Ovary (tissue), 9 donors: ENCODE data around the gene MAN1B1. TPM values are rescaled to one million over a fixed set of nuclear protein-coding genes. Genes with fewer than 3 reads are reported as not detected.

Source experiments
- DNase-seq, 5 donors: peaks; one replicate each; pipeline ENCODE4 v3.0.0-alpha.2; 2019 to 2020
- H3K27ac ChIP-seq, 2 donors: fragments of 200-600 bp; one replicate each; pipeline versions ENCODE4 v1.5.1 to v1.8.0; 2019 to 2022
- H3K27me3 ChIP-seq: fragments of 200-600 bp; one replicate; pipeline ENCODE4 v1.8.0; 2022
- H3K36me3 ChIP-seq: fragments of 200-600 bp; sonication (generic); one replicate; pipeline ENCODE4 v1.5.1; 2019
- H3K4me1 ChIP-seq: one replicate; pipeline ENCODE4 v1.8.1; 2013; ENCODE audit warnings: mild to moderate bottlenecking, moderate library complexity; ENCODE audit not compliant: insufficient read depth
- H3K4me3 ChIP-seq: fragments of 200-600 bp; sonication (generic); one replicate; pipeline ENCODE4 v1.5.1; 2017
- H3K9me3 ChIP-seq, 2 donors: fragments of 200-600 bp in 1 of 2; sonication (generic) in 1 of 2; one replicate each; pipeline versions ENCODE4 v1.5.1 to v1.8.1; 2013 to 2019; ENCODE audit warnings: mild to moderate bottlenecking in 1 of 2, moderate library complexity in 1 of 2
- CTCF ChIP-seq, 3 donors: fragments of 450-650 bp in 2 of 3; fragments of 200-600 bp in 1 of 3; IDR thresholded peaks; one replicate each; pipeline versions ENCODE4 v1.5.1 to v1.8.0; 2016 to 2022; ENCODE audit warnings: antibody characterized with exemption in 3 of 3, mild to moderate bottlenecking in 1 of 3
- EP300 ChIP-seq: sonication (generic); formaldehyde crosslinking; IDR thresholded peaks from one replicate; pipeline ENCODE4 v1.6.1; 2017; ENCODE audit warnings: antibody characterized with exemption
- POLR2A ChIP-seq: fragments of 450-650 bp; IDR thresholded peaks from one replicate; pipeline ENCODE4 v1.6.1; 2017; ENCODE audit warnings: antibody characterized with exemption, mild to moderate bottlenecking, moderate library complexity
- WGBS, 3 donors: extraction: QIAGEN DNeasy Blood & Tissue Kit in 1 of 3; methylation state at CpG; one replicate each; pipeline versions ENCODE4 v1.1.5 to v1.1.7; 2013 to 2017; 5-methylcytosine and 5-hydroxymethylcytosine counted together
- intact Hi-C, 4 donors: fragments of 100-400 bp; cut with DNase I; formaldehyde crosslinking; loops; one replicate each; pipeline versions ENCODE4 v1.11.0 to v1.15.1; 2022 to 2023
- polyA plus RNA-seq, 2 donors: library from polyadenylated mRNA; stranded (reverse); fragments of 200-250 nt in 1 of 2; fragments of 350-450 nt in 1 of 2; fragmentation: Illumina TruSeq in 1 of 2; extraction: RNeasy Lipid Tissue Mini Kit (QIAGEN cat#74804) in 1 of 2; gene quantifications; one replicate each; pipeline ENCODE4 v1.2.3, GENCODE V29; 2013 to 2014
- small RNA-seq: library from RNA; depleted of rRNA; stranded (forward); fragments of <200 nt; gene quantifications from one replicate; pipeline ENCODE3, GENCODE V24; 2016
- total RNA-seq, 7 donors: library from RNA; depleted of rRNA in 2 of 7; stranded (reverse); fragments of >200 nt in 2 of 7; fragmentation: NEBNext Ultra II Directional in 3 of 7; extraction: Animal tissue kit (Norgen Biotek cat#: 25700) in 3 of 7; gene quantifications; one replicate each; pipeline versions ENCODE4 v1.1.0 to v1.2.4, GENCODE V29; 2016 to 2023
- donor health status: DM: no; HTN: no; CAD: no; lungs with moderate emphysema.
- donor health status: DM: no; HTN: no; CAD: no.
- donor health status: Bipolar disorder and iron deficiency.
- donor health status: DM: yes; HTN: yes; CAD: no.
- donor health status: DM: no; HTN: no; CAD: no.
- donor health status: DM: yes; HTN: yes; CAD: no.

The MAN1B1 gene
- total and polyA plus RNA-seq, 9 donors, result 30.2 to 109 (median 39.7) TPM

DNA sequence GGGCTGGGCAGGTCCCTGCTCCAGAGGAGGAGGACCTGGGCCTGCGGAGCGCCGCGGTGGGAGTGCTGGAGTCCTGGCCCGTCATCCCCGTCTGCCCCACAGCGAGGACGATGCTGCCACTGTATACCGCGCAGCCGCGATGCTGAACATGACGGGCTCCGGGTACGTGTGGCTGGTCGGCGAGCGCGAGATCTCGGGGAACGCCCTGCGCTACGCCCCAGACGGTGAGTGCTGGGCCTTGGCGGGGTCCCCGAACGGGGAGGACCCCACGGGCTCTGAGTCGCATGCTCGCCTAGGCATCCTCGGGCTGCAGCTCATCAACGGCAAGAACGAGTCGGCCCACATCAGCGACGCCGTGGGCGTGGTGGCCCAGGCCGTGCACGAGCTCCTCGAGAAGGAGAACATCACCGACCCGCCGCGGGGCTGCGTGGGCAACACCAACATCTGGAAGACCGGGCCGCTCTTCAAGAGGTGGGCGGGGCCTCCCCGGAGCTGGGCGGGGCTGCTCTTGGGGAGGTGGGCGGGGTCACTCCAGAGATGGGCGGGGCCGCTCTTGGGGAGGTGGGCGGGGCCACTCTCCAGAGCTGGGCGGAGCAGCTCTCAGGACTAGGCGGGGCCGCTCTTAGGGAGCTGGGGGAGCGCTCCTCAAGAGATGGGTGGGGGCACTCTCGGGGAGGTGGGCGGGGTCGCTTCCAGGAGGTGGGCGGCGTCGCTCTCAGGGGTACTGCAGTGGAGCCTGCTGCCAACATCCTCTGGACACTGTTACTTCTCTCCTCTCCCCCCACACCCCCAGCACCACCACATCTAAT lies 70.0 kb downstream of the MAN1B1 start:
- DNase-seq, result no peak
- intact Hi-C loops, result no loop called here
- TF ChIP-seq EP300 (no peak), POLR2A (no peak), CTCF (IDR thresholded peaks at IDR 0.05) (no peak)
- 1 to 2% (median 2%) methylated on average over 51 to 65 of the region's 65 CpGs for WGBS, 3 donors
- Histone ChIP-seq H3K9me3 (no peaks in the 10 kb centered on the region), H3K4me3 (no peak overlapping the region), H3K27ac (no peak overlapping the region), H3K27me3 (no peaks in the 10 kb centered on the region), H3K4me1 (peaks cover 4% of the 10 kb centered on the region), H3K36me3 (no peaks in the 10 kb centered on the region)

- DNase-seq, result no peak
- Histone ChIP-seq H3K4me3 (no peak overlapping the region), H3K9me3 (no peaks in the 10 kb centered on the region), H3K36me3 (no peaks in the 10 kb centered on the region), H3K4me1 (peaks cover 6% of the 10 kb centered on the region), H3K27me3 (no peaks in the 10 kb centered on the region), H3K27ac (no peak overlapping the region)
- TF ChIP-seq POLR2A, result no peak
- 47 to 52% (median 52%) methylated on average over 19 of the region's 19 CpGs for WGBS, 3 donors
- intact Hi-C loops, result no loop called here
These were observed 71.0 kb downstream of the MAN1B1 start for GRCh38 chr9:137157618-137158415.

DNA sequence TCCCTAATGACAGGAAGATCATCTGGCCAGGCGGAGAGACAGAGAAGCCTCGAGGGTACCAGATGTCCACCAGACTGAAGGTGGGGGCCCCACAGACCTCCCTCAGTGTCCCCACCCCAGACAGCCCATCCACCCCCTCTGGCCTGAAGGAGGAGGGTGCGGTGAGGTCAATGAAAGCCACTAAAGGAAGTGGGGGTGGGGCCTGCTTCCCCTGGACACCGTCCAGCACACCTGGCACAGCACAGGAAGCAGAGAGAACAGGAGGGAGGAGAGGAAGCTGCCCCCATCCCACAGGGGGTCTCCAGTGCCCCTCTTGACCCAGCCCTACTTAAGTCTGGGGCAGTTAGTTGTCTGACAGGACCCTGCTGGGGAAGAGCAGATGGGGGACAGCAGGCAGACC lies 71.8 kb downstream of the MAN1B1 start:
- Histone ChIP-seq H3K27ac (no peak overlapping the region), H3K27me3 (no peaks in the 10 kb centered on the region), H3K36me3 (no peaks in the 10 kb centered on the region), H3K4me3 (no peak overlapping the region), H3K4me1 (peaks cover 6% of the 10 kb centered on the region), H3K9me3 (no peaks in the 10 kb centered on the region)
- WGBS, 3 donors, result 24 to 37% (median 30%) methylated on average over 4 of the region's 4 CpGs
- intact Hi-C loops, result no loop called here
- TF ChIP-seq POLR2A, result no peak
- no peak for TF ChIP-seq EP300
- no peak for TF ChIP-seq CTCF (IDR thresholded peaks at IDR 0.05)
- no peak for DNase-seq

Small RNAs within 50 kb of the gene (small RNA-seq; reads per million reads assigned to genes)
- not detected for gene RF00153

Other genes starting within 250 kb of the MAN1B1 start
Only the 30 nearest of the 36 such genes appear.
- gene FBXW5, start 142.2 kb upstream of the MAN1B1 start, total RNA-seq, result 10 to 100 TPM; 49.4 to 75.5 (median 60.5) TPM
- 10 to 100 TPM in 1 of 2 donors, 1 to 10 TPM in 1; 2.2 to 64.1 TPM for gene FBXW5, start 142.2 kb upstream of the MAN1B1 start, polyA plus RNA-seq
- under 1 TPM in 1 of 7 donors, not detected in 6; 1.00 TPM for gene C8G, start 141.7 kb upstream of the MAN1B1 start, total RNA-seq
- under 1 TPM in 1 of 2 donors, not detected in 1; 0.38 TPM for gene C8G, start 141.7 kb upstream of the MAN1B1 start, polyA plus RNA-seq
- 10 to 100 TPM in 5 of 7 donors, 1 to 10 TPM in 2; 1.3 to 40.9 (median 19.2) TPM for gene LCN12, start 134.7 kb upstream of the MAN1B1 start, total RNA-seq
- gene LCN12, start 134.7 kb upstream of the MAN1B1 start, polyA plus RNA-seq, result 1 to 10 TPM; 1.1 to 6.1 TPM
- 100 to 1,000 TPM in 2 of 7 donors, 10 to 100 TPM in 4, 1 to 10 TPM in 1; 5.8 to 191 (median 59.8) TPM for gene PTGDS, start 109.5 kb upstream of the MAN1B1 start, total RNA-seq
- gene PTGDS, start 109.5 kb upstream of the MAN1B1 start, polyA plus RNA-seq, result 10 to 100 TPM; 13.6 to 43.1 TPM
- 1 to 10 TPM in 2 of 7 donors, under 1 TPM in 4, not detected in 1; 0.25 to 1.6 (median 0.61) TPM for gene LCNL1, start 104.0 kb upstream of the MAN1B1 start, total RNA-seq
- gene LCNL1, start 104.0 kb upstream of the MAN1B1 start, polyA plus RNA-seq, result under 1 TPM; 0.17 to 0.19 TPM
- 10 to 100 TPM; 23.6 to 48.9 (median 37.5) TPM for gene PAXX, start 94.6 kb upstream of the MAN1B1 start, total RNA-seq
- gene PAXX, start 94.6 kb upstream of the MAN1B1 start, polyA plus RNA-seq, result 10 to 100 TPM in 1 of 2 donors, 1 to 10 TPM in 1; 1.1 to 47.8 TPM
- 1 to 10 TPM in 3 of 7 donors, under 1 TPM in 2, not detected in 2; 0.57 to 6.5 (median 1.5) TPM for gene CLIC3, start 90.4 kb upstream of the MAN1B1 start, total RNA-seq
- gene CLIC3, start 90.4 kb upstream of the MAN1B1 start, polyA plus RNA-seq, result 1 to 10 TPM in 1 of 2 donors, not detected in 1; 1.1 TPM
- gene ABCA2, start 58.7 kb upstream of the MAN1B1 start, total RNA-seq, result 10 to 100 TPM in 5 of 7 donors, 1 to 10 TPM in 2; 5.8 to 26.9 (median 13.7) TPM
- gene ABCA2, start 58.7 kb upstream of the MAN1B1 start, polyA plus RNA-seq, result 10 to 100 TPM in 1 of 2 donors, 1 to 10 TPM in 1; 2.0 to 10.5 TPM
- gene FUT7, start 54.9 kb upstream of the MAN1B1 start, total RNA-seq, result under 1 TPM in 1 of 7 donors, not detected in 6; 0.08 TPM
- under 1 TPM in 1 of 2 donors, not detected in 1; 0.07 TPM for gene FUT7, start 54.9 kb upstream of the MAN1B1 start, polyA plus RNA-seq
- 100 to 1,000 TPM in 2 of 7 donors, 10 to 100 TPM in 5; 22.3 to 112 (median 49.9) TPM for gene NPDC1, start 40.8 kb upstream of the MAN1B1 start, total RNA-seq
- gene NPDC1, start 40.8 kb upstream of the MAN1B1 start, polyA plus RNA-seq, result 10 to 100 TPM in 1 of 2 donors, 1 to 10 TPM in 1; 2.1 to 67.9 TPM
- 1 to 10 TPM in 4 of 7 donors, under 1 TPM in 3; 0.12 to 5.1 (median 1.0) TPM for gene ENTPD2, start 32.9 kb upstream of the MAN1B1 start, total RNA-seq
- under 1 TPM; 0.32 to 0.82 TPM for gene ENTPD2, start 32.9 kb upstream of the MAN1B1 start, polyA plus RNA-seq
- under 1 TPM in 5 of 7 donors, not detected in 2; 0.24 to 0.62 (median 0.37) TPM for gene SAPCD2, start 16.4 kb upstream of the MAN1B1 start, total RNA-seq
- under 1 TPM; 0.10 to 0.15 TPM for gene SAPCD2, start 16.4 kb upstream of the MAN1B1 start, polyA plus RNA-seq
- gene UAP1L1, start 9.5 kb upstream of the MAN1B1 start, total RNA-seq, result 1 to 10 TPM; 1.3 to 6.3 (median 4.1) TPM
- 1 to 10 TPM; 3.0 to 4.1 TPM for gene UAP1L1, start 9.5 kb upstream of the MAN1B1 start, polyA plus RNA-seq
- gene DPP7, start 27.7 kb downstream of the MAN1B1 start, total RNA-seq, result 100 to 1,000 TPM in 2 of 7 donors, 10 to 100 TPM in 5; 39.8 to 117 (median 95.6) TPM
- gene DPP7, start 27.7 kb downstream of the MAN1B1 start, polyA plus RNA-seq, result 10 to 100 TPM in 1 of 2 donors, 1 to 10 TPM in 1; 3.0 to 88.7 TPM
- under 1 TPM in 1 of 7 donors, not detected in 6; 0.15 TPM for gene GRIN1, start 52.2 kb downstream of the MAN1B1 start, total RNA-seq
- not detected for gene GRIN1, start 52.2 kb downstream of the MAN1B1 start, polyA plus RNA-seq
- gene LRRC26, start 83.1 kb downstream of the MAN1B1 start, total RNA-seq, result 1 to 10 TPM in 1 of 7 donors, under 1 TPM in 1, not detected in 5; 0.23 to 3.0 TPM
- gene LRRC26, start 83.1 kb downstream of the MAN1B1 start, polyA plus RNA-seq, result not detected
- gene TMEM210, start 85.1 kb downstream of the MAN1B1 start, total RNA-seq, result not detected
- gene TMEM210, start 85.1 kb downstream of the MAN1B1 start, polyA plus RNA-seq, result not detected
- 10 to 100 TPM; 23.1 to 61.5 (median 53.9) TPM for gene ANAPC2, start 101.6 kb downstream of the MAN1B1 start, total RNA-seq
- 10 to 100 TPM in 1 of 2 donors, 1 to 10 TPM in 1; 8.0 to 38.4 TPM for gene ANAPC2, start 101.6 kb downstream of the MAN1B1 start, polyA plus RNA-seq
- 10 to 100 TPM; 34.5 to 60.7 (median 44.5) TPM for gene SSNA1, start 101.7 kb downstream of the MAN1B1 start, total RNA-seq
- 10 to 100 TPM in 1 of 2 donors, 1 to 10 TPM in 1; 1.6 to 47.3 TPM for gene SSNA1, start 101.7 kb downstream of the MAN1B1 start, polyA plus RNA-seq
- gene TPRN, start 113.8 kb downstream of the MAN1B1 start, total RNA-seq, result 10 to 100 TPM in 6 of 7 donors, 1 to 10 TPM in 1; 6.6 to 18.4 (median 15.9) TPM
- 1 to 10 TPM in 1 of 2 donors, under 1 TPM in 1; 0.68 to 8.6 TPM for gene TPRN, start 113.8 kb downstream of the MAN1B1 start, polyA plus RNA-seq
- gene TMEM203, start 118.7 kb downstream of the MAN1B1 start, total RNA-seq, result 10 to 100 TPM; 29.2 to 40.8 (median 37.5) TPM
- gene TMEM203, start 118.7 kb downstream of the MAN1B1 start, polyA plus RNA-seq, result 10 to 100 TPM; 35.3 to 38.2 TPM
- 10 to 100 TPM in 4 of 7 donors, 1 to 10 TPM in 3; 3.7 to 15.2 (median 11.3) TPM for gene NDOR1, start 118.7 kb downstream of the MAN1B1 start, total RNA-seq
- 1 to 10 TPM; 1.1 to 7.2 TPM for gene NDOR1, start 118.7 kb downstream of the MAN1B1 start, polyA plus RNA-seq
- gene RNF208, start 135.3 kb downstream of the MAN1B1 start, total RNA-seq, result 1 to 10 TPM in 5 of 7 donors, under 1 TPM in 1, not detected in 1; 0.92 to 6.5 (median 3.3) TPM
- 1 to 10 TPM in 1 of 2 donors, not detected in 1; 2.3 TPM for gene RNF208, start 135.3 kb downstream of the MAN1B1 start, polyA plus RNA-seq
- gene CYSRT1, start 138.2 kb downstream of the MAN1B1 start, total RNA-seq, result under 1 TPM in 4 of 7 donors, not detected in 3; 0.15 to 0.80 (median 0.33) TPM
- under 1 TPM in 1 of 2 donors, not detected in 1; 0.12 TPM for gene CYSRT1, start 138.2 kb downstream of the MAN1B1 start, polyA plus RNA-seq
- gene RNF224, start 140.5 kb downstream of the MAN1B1 start, total RNA-seq, result under 1 TPM in 1 of 7 donors, not detected in 6; 0.92 TPM
- gene RNF224, start 140.5 kb downstream of the MAN1B1 start, polyA plus RNA-seq, result not detected
- gene SLC34A3, start 143.9 kb downstream of the MAN1B1 start, total RNA-seq, result under 1 TPM in 2 of 7 donors, not detected in 5; 0.15 to 0.46 TPM
- not detected for gene SLC34A3, start 143.9 kb downstream of the MAN1B1 start, polyA plus RNA-seq
- 100 to 1,000 TPM in 6 of 7 donors, 10 to 100 TPM in 1; 88.0 to 234 (median 175) TPM for gene TUBB4B, start 154.3 kb downstream of the MAN1B1 start, total RNA-seq
- gene TUBB4B, start 154.3 kb downstream of the MAN1B1 start, polyA plus RNA-seq, result 10 to 100 TPM; 62.8 to 88.6 TPM
- not detected for gene STPG3, start 164.3 kb downstream of the MAN1B1 start, total RNA-seq
- not detected for gene STPG3, start 164.3 kb downstream of the MAN1B1 start, polyA plus RNA-seq
- 10 to 100 TPM; 20.3 to 56.6 (median 44.5) TPM for gene NELFB, start 168.3 kb downstream of the MAN1B1 start, total RNA-seq
- 10 to 100 TPM; 10.9 to 50.8 TPM for gene NELFB, start 168.3 kb downstream of the MAN1B1 start, polyA plus RNA-seq
- gene TOR4A, start 190.7 kb downstream of the MAN1B1 start, total RNA-seq, result 10 to 100 TPM in 4 of 7 donors, 1 to 10 TPM in 3; 6.4 to 16.3 (median 11.2) TPM
- gene TOR4A, start 190.7 kb downstream of the MAN1B1 start, polyA plus RNA-seq, result 1 to 10 TPM in 1 of 2 donors, under 1 TPM in 1; 0.85 to 5.3 TPM